T-helper 1 cell treated with Interleukin-12 subunit alpha and Interleukin-12 subunit beta and Interleukin-4 antibody, amounts not matched to agents 30 μg/mL and 1 μg/mL, for 36 hours (primary cell): ENCODE data around the gene INPP4A.

ENCODE experiments used
- H3K27ac Mint-ChIP-seq: one replicate; pipeline ENCODE4 v1.8.0; 2021; ENCODE audit warnings: mild to moderate bottlenecking, mixed read lengths
- H3K27me3 Mint-ChIP-seq: one replicate; pipeline ENCODE4 v1.8.0; 2021; ENCODE audit warnings: low read depth, mixed read lengths
- H3K36me3 Mint-ChIP-seq: one replicate; pipeline ENCODE4 v1.8.0; 2021; ENCODE audit warnings: low read depth, mixed read lengths
- H3K4me1 Mint-ChIP-seq: one replicate; pipeline ENCODE4 v1.8.0; 2021; ENCODE audit warnings: low read depth, mixed read lengths
- H3K4me3 Mint-ChIP-seq: one replicate; pipeline ENCODE4 v1.8.0; 2021; ENCODE audit warnings: mild to moderate bottlenecking, moderate library complexity, mixed read lengths
- H3K9me3 Mint-ChIP-seq: one replicate; pipeline ENCODE4 v1.8.0; 2021; ENCODE audit warnings: mixed read lengths

Gene INPP4A

DNA sequence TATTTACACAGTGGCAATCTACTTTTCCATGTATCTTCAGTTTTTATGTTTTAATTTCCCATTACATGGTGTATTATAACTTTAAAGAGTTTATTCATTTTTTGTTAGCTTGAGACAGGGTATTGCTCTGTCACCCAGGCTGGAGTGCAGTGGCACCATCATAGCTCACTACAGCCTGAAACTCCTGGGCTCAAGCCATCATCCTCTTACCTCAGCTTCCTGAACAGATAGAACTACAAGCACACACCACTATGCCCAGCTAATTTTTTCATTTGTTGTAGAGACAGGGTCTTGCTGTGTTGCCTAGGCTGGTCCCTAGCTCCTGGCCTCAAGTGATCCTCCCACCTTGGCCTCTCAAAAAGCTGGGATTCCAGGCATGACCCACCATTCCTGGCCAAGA, 96.8 kb downstream of the INPP4A start:
- no peaks in the 10 kb centered on the region for H3K9me3 Mint-ChIP-seq
- H3K27ac Mint-ChIP-seq, result no peak overlapping the region
- H3K4me3 Mint-ChIP-seq, result no peak overlapping the region
- H3K27me3 Mint-ChIP-seq, result no peaks in the 10 kb centered on the region
- H3K36me3 Mint-ChIP-seq, result peaks cover 64% of the 10 kb centered on the region
- peaks cover 13% of the 10 kb centered on the region for H3K4me1 Mint-ChIP-seq

DNA sequence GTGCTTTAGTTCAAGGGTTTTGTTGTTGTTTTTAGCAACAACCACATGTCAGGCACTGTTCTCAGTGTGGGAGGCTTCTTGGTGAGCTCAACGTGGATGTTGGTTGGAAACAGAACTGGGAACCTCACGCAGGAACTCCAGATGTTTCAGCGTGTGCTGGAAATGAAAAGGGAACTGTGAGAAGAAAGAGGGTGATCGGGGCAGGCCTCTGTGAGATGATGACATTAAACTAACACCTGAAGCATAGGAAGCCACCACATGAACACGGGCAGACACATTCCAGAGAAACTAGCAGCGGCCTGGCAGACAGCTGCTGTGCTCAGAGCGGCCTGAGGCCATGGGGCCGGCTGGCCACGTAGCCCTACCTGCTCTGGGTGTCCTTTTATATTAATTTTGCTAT, 97.2 kb downstream of the INPP4A start:
- Mint-ChIP-seq H3K4me3 (no peak overlapping the region), H3K4me1 (peaks cover 15% of the 10 kb centered on the region), H3K36me3 (peaks cover 65% of the 10 kb centered on the region), H3K9me3 (no peaks in the 10 kb centered on the region), H3K27me3 (no peaks in the 10 kb centered on the region), H3K27ac (no peak overlapping the region)

DNA sequence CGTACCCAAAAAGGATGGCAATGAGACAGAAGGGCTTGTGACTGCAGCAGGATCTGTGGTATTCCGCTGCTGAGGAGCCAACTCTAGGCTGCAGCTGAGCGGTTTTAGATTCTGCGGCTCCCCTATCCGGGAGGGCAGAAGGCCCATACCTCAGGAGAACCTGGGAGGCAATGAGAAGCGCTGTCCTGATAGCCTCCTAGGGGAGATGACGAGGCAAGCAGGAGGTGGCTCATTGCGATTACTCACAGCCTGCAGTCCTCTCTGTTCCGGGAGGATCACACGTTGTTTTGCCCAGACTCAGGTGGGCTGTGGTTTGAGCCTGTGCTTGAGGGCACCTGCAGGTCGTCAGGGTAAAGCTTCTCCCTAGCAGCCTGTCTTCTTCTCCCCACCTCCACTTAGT, 98.6 kb downstream of the INPP4A start:
- Mint-ChIP-seq H3K27ac (no peak overlapping the region), H3K9me3 (no peaks in the 10 kb centered on the region), H3K4me3 (no peak overlapping the region), H3K36me3 (peaks cover 73% of the 10 kb centered on the region), H3K27me3 (no peaks in the 10 kb centered on the region), H3K4me1 (peaks cover 26% of the 10 kb centered on the region)

DNA sequence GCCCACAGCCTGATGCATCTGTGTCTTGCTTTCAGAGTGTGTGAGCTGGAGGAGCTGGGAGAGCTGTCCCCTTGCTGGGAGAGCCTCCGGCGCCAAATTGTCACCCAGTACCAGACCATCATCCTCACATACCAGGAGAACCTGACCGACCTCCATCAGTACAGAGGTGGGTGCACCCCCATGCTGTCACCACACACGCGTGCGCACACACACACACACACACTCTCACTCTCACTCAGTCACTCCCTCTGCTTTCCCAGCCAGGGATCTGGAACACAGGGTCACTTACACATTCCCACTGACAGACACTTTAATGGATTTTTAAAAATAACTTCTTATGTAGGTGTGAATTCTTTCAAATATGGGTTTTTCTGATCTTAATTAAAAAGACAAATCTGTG, 99.2 kb downstream of the INPP4A start:
- Mint-ChIP-seq H3K9me3 (no peaks in the 10 kb centered on the region), H3K4me3 (no peak overlapping the region), H3K4me1 (peaks cover 29% of the 10 kb centered on the region), H3K27me3 (no peaks in the 10 kb centered on the region), H3K27ac (no peak overlapping the region), H3K36me3 (peaks cover 69% of the 10 kb centered on the region)

DNA sequence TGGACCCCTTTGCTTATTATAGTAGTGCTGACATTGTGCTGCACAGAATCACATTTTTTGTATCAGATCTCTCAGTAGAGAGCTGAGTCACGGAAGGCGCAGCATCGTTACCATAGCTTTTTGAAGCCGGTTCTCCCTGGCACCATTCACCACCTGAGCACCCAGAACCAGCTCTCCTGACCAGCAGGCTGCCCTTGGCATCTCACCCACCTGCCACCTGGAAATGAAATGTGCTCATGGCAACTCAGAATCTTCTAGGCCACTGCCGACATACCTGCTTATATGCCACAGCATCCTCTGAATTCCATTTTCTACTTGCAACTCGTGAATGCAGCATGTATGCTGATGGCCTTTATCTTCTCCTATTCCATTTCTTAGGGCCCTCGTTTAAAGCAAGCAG, 100.9 kb downstream of the INPP4A start:
- Mint-ChIP-seq H3K27ac (no peak overlapping the region), H3K27me3 (no peaks in the 10 kb centered on the region), H3K36me3 (peaks cover 64% of the 10 kb centered on the region), H3K9me3 (no peaks in the 10 kb centered on the region), H3K4me1 (peaks cover 41% of the 10 kb centered on the region), H3K4me3 (no peak overlapping the region)

DNA sequence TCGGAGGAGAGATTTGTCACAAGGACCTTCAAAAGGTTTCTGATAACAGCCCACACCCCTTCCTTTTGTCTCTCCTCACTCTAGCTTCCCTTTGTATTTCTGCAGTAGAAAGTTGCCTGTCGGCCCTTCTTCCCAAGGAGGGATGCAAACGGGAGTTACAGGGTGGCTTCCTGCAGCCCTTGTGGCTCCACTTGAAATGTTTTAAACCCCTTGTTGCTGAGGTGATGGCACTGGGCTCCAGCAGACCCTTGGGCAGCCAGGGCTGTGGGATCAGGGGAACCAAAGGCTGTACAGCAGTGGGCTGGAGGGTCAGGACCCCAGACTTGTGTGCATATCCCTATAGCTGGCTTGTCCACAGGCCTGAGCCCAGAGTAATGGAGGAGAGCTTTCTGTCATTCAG, 101.5 kb downstream of the INPP4A start:
- Mint-ChIP-seq H3K27me3 (no peaks in the 10 kb centered on the region), H3K4me3 (no peak overlapping the region), H3K4me1 (peaks cover 46% of the 10 kb centered on the region), H3K27ac (peak overlapping the region; percentile 11), H3K9me3 (no peaks in the 10 kb centered on the region), H3K36me3 (peaks cover 67% of the 10 kb centered on the region)

DNA sequence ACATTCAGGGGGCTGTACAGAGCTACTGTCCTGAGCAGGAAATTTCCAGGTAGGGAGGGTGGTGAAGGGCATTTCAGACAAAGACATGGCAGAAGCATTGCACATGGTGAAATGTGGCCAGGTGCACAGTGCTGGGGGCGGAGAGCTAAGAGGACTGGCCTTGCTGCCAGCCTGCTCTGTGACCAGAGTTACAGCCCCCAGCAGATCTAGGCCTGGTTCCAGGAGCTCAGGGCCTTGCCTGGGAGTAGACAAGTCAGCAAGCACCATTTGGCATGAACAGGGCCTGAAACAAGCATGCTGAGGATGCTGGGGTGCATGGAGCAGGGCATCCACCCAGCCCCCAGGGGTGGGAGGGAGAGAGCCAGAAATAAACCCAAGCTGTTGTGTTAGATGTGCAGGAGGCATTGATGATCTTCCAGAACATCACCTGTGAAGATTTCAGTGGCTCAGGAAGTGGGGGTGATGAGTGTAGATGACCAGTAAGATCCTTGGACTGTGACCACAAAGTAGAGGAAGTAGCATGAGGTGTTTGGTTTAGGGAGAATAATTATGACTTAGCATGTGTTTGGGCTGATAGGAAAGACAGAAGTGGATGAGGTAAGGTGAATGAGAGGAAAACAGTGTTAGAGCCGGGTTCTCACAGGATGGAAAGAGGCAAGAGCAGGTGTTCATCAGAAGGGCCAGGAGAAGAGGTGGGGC, 102.6 kb downstream of the INPP4A start:
- Mint-ChIP-seq H3K27ac (peak overlapping the region; percentile 64), H3K4me1 (peaks cover 51% of the 10 kb centered on the region), H3K9me3 (no peaks in the 10 kb centered on the region), H3K4me3 (peak overlapping the region; percentile 39), H3K27me3 (no peaks in the 10 kb centered on the region), H3K36me3 (peaks cover 71% of the 10 kb centered on the region)

DNA sequence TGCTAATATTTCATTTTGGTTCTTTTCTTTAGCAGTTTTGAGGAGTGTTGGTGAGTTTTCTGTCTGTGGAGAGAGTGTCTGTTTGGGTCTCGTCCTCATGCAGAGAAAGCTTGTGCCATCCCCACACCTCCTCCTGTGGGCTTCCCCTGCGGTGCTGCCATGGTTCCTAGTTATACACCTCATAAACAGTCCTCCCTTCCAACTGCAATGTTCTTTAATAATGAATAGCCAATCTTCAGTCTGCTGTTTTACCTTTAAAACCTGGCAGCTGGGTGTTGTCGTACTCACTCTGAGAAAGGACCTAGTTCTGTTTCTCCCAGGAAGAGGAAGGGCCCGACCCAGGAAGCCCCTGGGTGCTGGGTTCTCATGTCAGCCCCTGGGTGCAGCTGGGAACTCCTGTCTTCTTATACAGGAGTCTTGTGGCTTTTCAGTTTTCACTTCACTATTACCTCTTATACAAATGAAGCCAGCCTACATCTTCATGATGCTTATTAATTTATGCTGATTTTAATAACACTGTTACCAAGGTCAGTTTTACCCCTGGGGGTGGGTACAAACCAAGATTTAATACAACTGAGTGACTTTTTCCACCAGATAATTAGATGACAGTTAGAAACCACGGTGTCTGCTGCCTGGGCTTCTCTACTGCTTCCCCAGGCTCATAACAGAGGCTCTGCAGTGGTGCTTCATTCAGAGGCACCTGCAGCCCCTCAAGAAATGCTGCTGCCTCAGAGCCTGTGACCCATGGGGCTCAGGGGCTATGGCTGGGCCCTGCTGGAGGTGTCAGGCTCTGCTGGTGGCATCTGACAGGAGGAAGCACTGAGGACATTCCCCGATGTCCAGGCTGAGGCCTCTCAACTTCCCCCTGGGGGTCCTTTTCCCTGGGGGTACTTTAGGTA, 104.5 kb downstream of the INPP4A start:
- H3K4me3 Mint-ChIP-seq, result no peak overlapping the region
- peak overlapping the region; percentile 67 for H3K27ac Mint-ChIP-seq
- peaks cover 76% of the 10 kb centered on the region for H3K36me3 Mint-ChIP-seq
- H3K27me3 Mint-ChIP-seq, result no peaks in the 10 kb centered on the region
- peaks cover 67% of the 10 kb centered on the region for H3K4me1 Mint-ChIP-seq
- H3K9me3 Mint-ChIP-seq, result no peaks in the 10 kb centered on the region

DNA sequence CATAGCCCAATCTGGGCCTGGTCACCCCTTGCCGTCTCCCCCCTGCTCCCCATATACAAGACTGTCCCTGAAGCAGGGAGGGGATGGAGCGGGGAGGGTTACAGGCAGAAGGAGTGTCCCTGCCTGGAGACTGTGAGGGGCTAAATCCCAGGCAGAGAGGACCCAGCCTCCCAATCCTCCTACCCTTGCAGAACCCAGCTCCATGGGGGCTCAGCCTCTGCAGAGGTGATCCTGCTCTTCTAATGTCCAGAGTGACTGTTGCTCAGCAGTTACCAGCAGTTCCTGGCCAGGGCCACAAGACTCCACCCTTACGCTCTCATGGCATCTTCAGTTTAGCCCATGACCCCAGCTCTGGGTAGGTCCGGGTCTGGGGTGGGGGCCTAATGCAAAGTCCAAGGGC, 105.5 kb downstream of the INPP4A start:
- Mint-ChIP-seq H3K27ac (peak overlapping the region; percentile 53), H3K4me1 (peaks cover 70% of the 10 kb centered on the region), H3K9me3 (no peaks in the 10 kb centered on the region)

DNA sequence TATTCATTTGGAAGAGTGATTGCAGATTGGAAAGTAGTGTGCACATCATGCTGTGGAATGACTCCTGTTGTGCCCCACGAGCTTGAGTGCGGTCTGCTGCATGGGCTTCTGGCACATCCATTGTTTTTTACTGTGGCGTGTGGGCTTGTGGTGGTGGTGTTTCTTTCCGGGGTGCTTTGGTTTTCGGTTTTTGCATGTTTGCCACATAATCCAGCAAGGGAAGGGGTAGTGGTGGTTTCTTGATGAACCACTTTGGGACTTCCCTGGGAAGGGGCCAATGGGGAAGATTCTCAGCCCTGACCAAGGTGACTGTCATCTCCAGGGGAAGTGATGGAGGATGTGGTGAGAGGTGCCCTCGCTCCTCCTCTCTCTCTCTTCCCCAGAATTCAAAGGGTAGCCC, 106.7 kb downstream of the INPP4A start:
- Mint-ChIP-seq H3K4me3 (peak overlapping the region; percentile 49), H3K4me1 (peaks cover 80% of the 10 kb centered on the region), H3K36me3 (peaks cover 76% of the 10 kb centered on the region), H3K27me3 (no peaks in the 10 kb centered on the region), H3K9me3 (no peaks in the 10 kb centered on the region), H3K27ac (peak overlapping the region; percentile 82)

More for the DNA sequence above, 105.5 kb downstream of the INPP4A start:
- H3K36me3 Mint-ChIP-seq, result peaks cover 77% of the 10 kb centered on the region
- H3K4me3 Mint-ChIP-seq, result no peak overlapping the region
- H3K27me3 Mint-ChIP-seq, result no peaks in the 10 kb centered on the region

DNA sequence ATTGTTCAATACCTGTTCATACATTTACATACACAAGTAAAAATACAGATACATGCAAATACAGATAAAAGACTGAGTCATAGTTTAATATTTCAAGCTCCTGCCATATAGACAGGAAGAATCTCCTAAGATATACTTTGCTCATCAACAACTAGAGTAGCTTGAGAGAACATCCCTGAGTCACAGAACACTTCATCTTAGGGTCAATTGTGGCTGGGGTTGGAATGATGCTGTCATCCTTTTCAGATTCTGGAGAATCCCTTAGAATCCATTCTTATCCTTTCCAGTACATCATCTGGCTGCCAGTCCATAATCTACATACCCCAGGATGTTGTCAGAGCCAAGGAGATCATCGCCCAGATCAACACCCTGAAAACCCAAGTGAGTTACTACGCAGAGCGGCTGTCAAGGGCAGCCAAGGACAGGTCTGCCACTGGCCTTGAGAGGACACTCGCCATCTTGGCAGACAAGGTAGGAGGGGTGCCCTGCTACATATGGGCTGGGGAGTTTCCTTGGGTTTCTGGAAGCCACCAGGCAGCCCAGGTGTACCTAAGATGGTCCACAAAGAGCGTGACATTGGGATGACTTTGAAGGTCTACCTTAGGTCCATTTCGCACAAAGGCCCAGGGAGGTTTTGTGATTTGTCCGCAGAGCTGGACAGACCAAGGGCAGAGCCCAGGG, 108.0 kb downstream of the INPP4A start:
- H3K27ac Mint-ChIP-seq, result peak overlapping the region; percentile 52
- H3K27me3 Mint-ChIP-seq, result no peaks in the 10 kb centered on the region
- peaks cover 76% of the 10 kb centered on the region for H3K4me1 Mint-ChIP-seq
- H3K4me3 Mint-ChIP-seq, result no peak overlapping the region
- peaks cover 71% of the 10 kb centered on the region for H3K36me3 Mint-ChIP-seq
- H3K9me3 Mint-ChIP-seq, result no peaks in the 10 kb centered on the region

DNA sequence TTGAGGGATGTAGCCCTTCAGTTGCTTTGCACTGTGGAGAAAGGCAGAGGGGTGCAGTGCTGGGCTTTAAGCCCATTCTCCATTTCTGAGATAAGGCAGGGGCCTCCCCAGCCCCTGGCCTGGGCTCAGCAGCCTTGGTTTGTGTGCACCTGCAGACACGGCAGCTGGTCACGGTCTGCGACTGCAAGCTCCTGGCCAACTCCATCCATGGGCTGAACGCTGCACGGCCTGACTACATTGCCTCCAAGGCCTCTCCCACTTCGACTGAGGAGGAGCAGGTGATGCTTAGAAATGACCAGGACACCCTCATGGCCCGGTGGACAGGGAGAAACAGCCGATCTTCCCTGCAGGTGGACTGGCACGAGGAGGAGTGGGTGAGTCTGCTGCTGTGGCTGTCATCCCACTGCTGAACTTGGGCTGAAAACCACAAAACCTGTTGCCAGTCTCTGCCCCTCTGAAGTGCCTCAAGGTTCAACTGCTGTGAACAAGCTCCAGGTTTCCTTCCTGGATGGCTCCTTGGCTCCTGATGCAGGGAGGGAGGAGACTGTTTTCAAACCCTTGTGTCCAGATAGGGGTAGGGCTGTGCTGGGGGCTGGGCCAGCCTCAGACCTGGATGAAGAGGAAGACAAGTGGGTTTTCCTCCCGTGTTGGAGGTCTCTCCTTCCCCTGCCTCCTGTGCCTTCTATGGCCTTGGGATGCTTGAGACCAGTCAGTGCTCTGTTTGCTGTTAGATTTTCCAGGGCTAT, 109.6 kb downstream of the INPP4A start:
- no peak overlapping the region for H3K4me3 Mint-ChIP-seq
- peaks cover 76% of the 10 kb centered on the region for H3K4me1 Mint-ChIP-seq
- H3K27me3 Mint-ChIP-seq, result no peaks in the 10 kb centered on the region
- H3K27ac Mint-ChIP-seq, result peak overlapping the region; percentile 23
- peaks cover 77% of the 10 kb centered on the region for H3K36me3 Mint-ChIP-seq
- no peaks in the 10 kb centered on the region for H3K9me3 Mint-ChIP-seq

DNA sequence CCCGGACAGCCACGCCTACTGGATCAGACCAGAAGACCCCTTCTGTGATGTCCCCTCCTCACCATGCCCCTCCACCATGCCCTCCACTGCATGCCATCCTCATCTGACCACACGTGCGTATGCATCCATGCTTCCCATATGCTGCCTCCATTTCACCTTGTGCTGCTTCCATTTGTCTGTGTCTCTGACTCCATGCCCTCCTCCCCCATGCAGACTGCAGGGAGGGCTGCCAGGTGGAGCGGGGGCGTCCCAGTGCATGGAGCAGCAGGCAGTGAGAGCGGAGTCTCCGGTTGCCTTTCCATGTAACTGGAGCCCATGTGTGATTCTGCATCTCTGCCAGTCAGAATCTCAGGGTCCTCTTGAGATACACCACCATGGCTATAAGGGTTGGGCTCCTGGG, 111.0 kb downstream of the INPP4A start:
- peaks cover 76% of the 10 kb centered on the region for H3K4me1 Mint-ChIP-seq
- no peaks in the 10 kb centered on the region for H3K9me3 Mint-ChIP-seq
- H3K36me3 Mint-ChIP-seq, result peaks cover 79% of the 10 kb centered on the region
- no peak overlapping the region for H3K4me3 Mint-ChIP-seq
- no peak overlapping the region for H3K27ac Mint-ChIP-seq
- H3K27me3 Mint-ChIP-seq, result no peaks in the 10 kb centered on the region

DNA sequence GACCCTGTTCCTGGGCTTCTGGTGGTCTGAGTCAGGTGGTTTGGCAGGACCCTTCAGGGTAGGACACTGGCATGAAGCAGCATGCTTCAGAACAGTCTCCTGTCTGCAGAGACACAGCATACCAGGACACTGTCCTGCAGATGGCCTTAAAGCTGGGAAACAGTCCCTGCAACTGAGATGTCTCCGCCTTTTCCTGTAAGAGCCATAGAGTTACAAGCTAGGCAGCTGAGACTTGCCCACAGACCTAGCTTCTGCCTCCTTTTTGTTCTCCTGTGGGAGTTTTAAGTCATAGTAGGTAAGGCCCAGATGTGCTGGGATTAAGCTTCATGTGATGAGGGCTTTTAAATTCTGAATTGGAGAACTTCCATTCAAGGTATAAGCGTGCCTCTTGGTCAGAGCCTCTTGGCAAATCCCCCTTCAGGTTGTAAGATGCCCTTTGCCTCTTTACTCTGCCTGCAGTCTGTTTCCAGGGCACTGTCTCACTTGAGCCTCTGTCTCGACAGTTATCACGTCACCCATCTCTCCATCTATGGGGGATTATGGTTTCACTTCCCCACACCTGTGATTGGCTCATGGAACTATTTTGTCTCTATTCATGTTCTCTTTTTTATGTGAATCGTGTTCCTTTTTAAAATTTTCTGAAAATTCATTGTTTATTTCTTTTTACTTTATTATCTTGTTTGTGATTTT, 111.8 kb downstream of the INPP4A start:
- peaks cover 82% of the 10 kb centered on the region for H3K36me3 Mint-ChIP-seq
- H3K4me3 Mint-ChIP-seq, result no peak overlapping the region
- H3K9me3 Mint-ChIP-seq, result no peaks in the 10 kb centered on the region
- H3K27ac Mint-ChIP-seq, result peak overlapping the region; percentile 24
- no peaks in the 10 kb centered on the region for H3K27me3 Mint-ChIP-seq
- peaks cover 72% of the 10 kb centered on the region for H3K4me1 Mint-ChIP-seq
